GM18861 (cell line): Measurements from ENCODE around the gene MST1R.
"Not testable (repeated sequence)": the region's sequence is repeated elsewhere in the genome, so short reads cannot be mapped to it uniquely, and the experiment has no call there.

Source experiments
- ATAC-seq: cut with Tn5 transposase; IDR thresholded peaks from one replicate; pipeline ENCODE4 v1.9.1; 2021; ENCODE audit not compliant: unreplicated experiment

The MST1R gene

GRCh38 chr3:49912881-49913281, 9.2 kb upstream of the MST1R start:
- no peak for ATAC-seq

GRCh38 chr3:49911611-49912010, 7.9 kb upstream of the MST1R start:
- no peak for ATAC-seq

GRCh38 chr3:49911124-49911420, 7.4 kb upstream of the MST1R start:
- no peak for ATAC-seq

GRCh38 chr3:49910409-49911123, 6.9 kb upstream of the MST1R start:
- ATAC-seq = no peak

GRCh38 chr3:49908373-49909199, 4.9 kb upstream of the MST1R start:
- ATAC-seq = no peak

GRCh38 chr3:49906073-49906743, 2.5 kb upstream of the MST1R start:
- ATAC-seq = no peak

- not testable (repeated sequence) for ATAC-seq
Observed at GRCh38 chr3:49904448-49904847, 775 bp upstream of the MST1R start.

- no peak for ATAC-seq
Observed at GRCh38 chr3:49902511-49903345, 945 bp downstream of the MST1R start.

GRCh38 chr3:49901366-49902339, 2.0 kb downstream of the MST1R start:
- ATAC-seq = no peak

GRCh38 chr3:49900491-49901153, 3.1 kb downstream of the MST1R start:
- no peak for ATAC-seq

- no peak for ATAC-seq
Observed at GRCh38 chr3:49899815-49900214, 3.9 kb downstream of the MST1R start.

GRCh38 chr3:49898991-49899390, 4.7 kb downstream of the MST1R start:
- ATAC-seq = no peak

- no peak for ATAC-seq
Observed at GRCh38 chr3:49896345-49896744, 7.3 kb downstream of the MST1R start.

GRCh38 chr3:49895791-49896190, 7.9 kb downstream of the MST1R start:
- ATAC-seq = no peak

GRCh38 chr3:49889296-49889695, 14.4 kb downstream of the MST1R start:
- no peak for ATAC-seq

- ATAC-seq = no peak
Observed at GRCh38 chr3:49886922-49887265, 16.8 kb downstream of the MST1R start.

- no peak for ATAC-seq
Observed at GRCh38 chr3:49883998-49884397, 19.7 kb downstream of the MST1R start.

GRCh38 chr3:49882166-49882565, 21.5 kb downstream of the MST1R start:
- no peak for ATAC-seq

- no peak for ATAC-seq
Observed at GRCh38 chr3:49880581-49881315, 22.9 kb downstream of the MST1R start.
